Transverse colon (tissue), 4 donors: ENCODE results near the gene OXNAD1. TPM values are rescaled to one million over a fixed set of nuclear protein-coding genes. Genes with fewer than 3 reads are reported as not detected.

Experiments used
- DNase-seq: peaks from one replicate; pipeline ENCODE4 v3.0.0-alpha.2; 2019
- H3K27ac ChIP-seq, 4 donors: fragments of 200-600 bp; sonication (generic); 2 replicates each; pipeline ENCODE4 v1.5.1; 2016 to 2018; ENCODE audit warnings: inconsistent platforms in 4 of 4
- H3K27me3 ChIP-seq: fragments of 200-600 bp; sonication (generic); 2 replicates; pipeline ENCODE4 v1.5.1; 2017; ENCODE audit warnings: inconsistent platforms
- H3K36me3 ChIP-seq, 4 donors: fragments of 200-600 bp; sonication (generic); 2 replicates each; pipeline ENCODE4 v1.5.1; 2017 to 2019; ENCODE audit warnings: inconsistent platforms in 4 of 4
- H3K4me1 ChIP-seq, 4 donors: fragments of 200-600 bp; sonication (generic); 2 replicates each; pipeline ENCODE4 v1.5.1; 2017 to 2020; ENCODE audit warnings: inconsistent platforms in 4 of 4
- H3K4me3 ChIP-seq, 4 donors: fragments of 200-600 bp; sonication (generic); 1 replicate in 1 of 4; 2 replicates in 3 of 4; pipeline versions ENCODE4 v1.5.1 to v1.6.1; 2017 to 2019; ENCODE audit warnings: inconsistent platforms in 4 of 4
- H3K9me3 ChIP-seq, 2 donors: fragments of 200-600 bp; sonication (generic); 2 replicates each; pipeline ENCODE4 v1.5.1; 2017 to 2019; ENCODE audit warnings: inconsistent platforms in 2 of 2
- EP300 ChIP-seq: sonication (generic); formaldehyde crosslinking; IDR thresholded peaks from one replicate; pipeline ENCODE4 v1.6.1; 2017; ENCODE audit warnings: antibody characterized with exemption, low read depth
- POLR2A ChIP-seq: fragments of 450-650 bp; IDR thresholded peaks from one replicate; pipeline ENCODE4 v1.6.1; 2016; ENCODE audit warnings: antibody characterized with exemption, mild to moderate bottlenecking, moderate library complexity
- POLR2AphosphoS5 ChIP-seq, 3 donors: sonication (generic); formaldehyde crosslinking; IDR thresholded peaks; one replicate each; pipeline ENCODE4 v1.6.1; 2016; ENCODE audit warnings: antibody characterized with exemption in 3 of 3
- whole genome bisulfite sequencing, 2 donors: methylation state at CpG; one replicate each; pipeline ENCODE4 v1.1.5; 2018; ENCODE audit warnings: low coverage in 1 of 2; 5-methylcytosine and 5-hydroxymethylcytosine counted together
- in situ Hi-C, 4 donors: fragments of 200-750 bp; cut with MboI; loops; one replicate each; pipeline versions ENCODE4 v1.15.0 to v1.15.1; 2017; ENCODE audit warnings: low sequenced_read_pairs in 3 of 4, low pct_ligation_motif_present in 1 of 4, low pct_unique_long_range_greater_than_20kb in 1 of 4
- intact Hi-C: fragments of 100-400 bp; cut with DNase I; formaldehyde crosslinking; loops from one replicate; pipeline ENCODE4 v1.15.1; 2023; ENCODE audit warnings: low total_unique reads
- total RNA-seq, 4 donors: library from RNA; depleted of rRNA; stranded (reverse); fragments of >200 nt; gene quantifications; one replicate each; pipeline ENCODE4 v1.1.0, GENCODE V29; 2016
- TF ChIP-seq, protein P1 (sequence below), 5 experiments: fragments of 200-600 bp in 3 of 5; fragments of 450-650 bp in 2 of 5; sonication (generic) in 3 of 5; IDR thresholded peaks; 1 replicate in 2 of 5; 2 replicates in 3 of 5; pipeline ENCODE4 v1.5.1; 2016 to 2017; ENCODE audit warnings: antibody characterized with exemption in 5 of 5, inconsistent platforms in 3 of 5, mild to moderate bottlenecking in 2 of 5, moderate library complexity in 1 of 5

Gene OXNAD1
- total RNA-seq, 4 donors from 2014 or later, result 20.6 to 91.1 (median 40.0) TPM

DNA sequence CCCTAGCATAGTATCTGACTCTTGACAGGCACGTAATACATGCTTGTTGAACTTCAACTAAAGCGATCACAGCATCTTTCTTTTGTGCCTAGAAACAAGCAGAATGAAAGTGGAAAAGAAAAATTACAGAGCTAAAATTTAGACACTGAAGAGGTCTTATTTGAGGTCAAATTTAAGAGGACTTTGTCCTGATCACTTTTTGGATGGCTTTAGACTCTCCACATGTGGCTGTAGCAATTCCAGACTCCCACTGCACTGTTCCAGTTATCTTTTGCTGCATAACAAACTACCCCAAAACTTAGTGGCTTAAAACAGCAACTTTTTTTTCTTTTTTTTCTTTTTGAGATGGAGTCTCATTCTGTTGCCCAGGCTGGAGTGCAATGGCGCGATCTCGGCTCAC lies 23.8 kb upstream of the OXNAD1 start:
- no peak for TF ChIP-seq POLR2AphosphoS5 (IDR thresholded peaks at IDR 0.05)
- TF ChIP-seq, protein P1, sequence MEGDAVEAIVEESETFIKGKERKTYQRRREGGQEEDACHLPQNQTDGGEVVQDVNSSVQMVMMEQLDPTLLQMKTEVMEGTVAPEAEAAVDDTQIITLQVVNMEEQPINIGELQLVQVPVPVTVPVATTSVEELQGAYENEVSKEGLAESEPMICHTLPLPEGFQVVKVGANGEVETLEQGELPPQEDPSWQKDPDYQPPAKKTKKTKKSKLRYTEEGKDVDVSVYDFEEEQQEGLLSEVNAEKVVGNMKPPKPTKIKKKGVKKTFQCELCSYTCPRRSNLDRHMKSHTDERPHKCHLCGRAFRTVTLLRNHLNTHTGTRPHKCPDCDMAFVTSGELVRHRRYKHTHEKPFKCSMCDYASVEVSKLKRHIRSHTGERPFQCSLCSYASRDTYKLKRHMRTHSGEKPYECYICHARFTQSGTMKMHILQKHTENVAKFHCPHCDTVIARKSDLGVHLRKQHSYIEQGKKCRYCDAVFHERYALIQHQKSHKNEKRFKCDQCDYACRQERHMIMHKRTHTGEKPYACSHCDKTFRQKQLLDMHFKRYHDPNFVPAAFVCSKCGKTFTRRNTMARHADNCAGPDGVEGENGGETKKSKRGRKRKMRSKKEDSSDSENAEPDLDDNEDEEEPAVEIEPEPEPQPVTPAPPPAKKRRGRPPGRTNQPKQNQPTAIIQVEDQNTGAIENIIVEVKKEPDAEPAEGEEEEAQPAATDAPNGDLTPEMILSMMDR (IDR thresholded peaks at IDR 0.05), result no peak
- TF ChIP-seq EP300, result no peak
- no peak for TF ChIP-seq POLR2A
- DNase-seq, result no peak
- in situ Hi-C loops, result loop anchor here in 3 of 4 donors (10.0 to 25.0 kb wide), 4 partner anchors 186 to 429 kb away; no protein-coding TSS in a partner anchor
- H3K27ac ChIP-seq, result no peak overlapping the region
- no peaks in the 10 kb centered on the region for H3K36me3 ChIP-seq
- H3K27me3 ChIP-seq, result no peaks in the 10 kb centered on the region
- H3K4me1 ChIP-seq, result no peaks in the 10 kb centered on the region
- no peaks in the 10 kb centered on the region for H3K9me3 ChIP-seq
- intact Hi-C loops, result no loop called here
- 95 to 100% methylated on average over 5 of the region's 5 CpGs for WGBS, 2 donors
- H3K4me3 ChIP-seq, result no peak overlapping the region

DNA sequence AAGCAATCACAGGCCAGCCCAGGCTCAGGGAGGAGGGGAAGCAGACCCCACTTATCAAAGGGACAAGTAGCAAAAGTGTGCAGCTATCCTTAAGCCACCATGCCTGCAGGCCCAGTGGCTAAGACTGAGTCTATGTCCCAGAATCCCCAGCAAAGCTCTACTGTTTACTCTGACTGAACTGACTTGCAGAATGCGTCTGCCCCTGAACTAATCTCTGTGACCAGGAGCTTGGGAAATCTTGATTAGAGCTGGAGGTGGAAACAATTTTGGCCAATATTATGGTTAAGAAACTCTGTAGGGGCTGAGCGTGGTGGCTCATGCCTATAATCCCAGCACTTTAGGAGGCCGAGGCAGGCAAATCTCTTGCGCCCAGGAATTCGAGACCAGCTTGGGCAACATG lies 22.8 kb upstream of the OXNAD1 start:
- Histone ChIP-seq H3K9me3 (no peaks in the 10 kb centered on the region), H3K4me1 (peaks cover 0 to 2% (median 0%) of the 10 kb centered on the region in 4 donors), H3K27ac (no peak overlapping the region), H3K36me3 (no peaks in the 10 kb centered on the region), H3K27me3 (no peaks in the 10 kb centered on the region), H3K4me3 (no peak overlapping the region)
- WGBS, 2 donors, result 96 to 100% methylated on average over 2 to 5 of the region's 5 CpGs
- no peak for DNase-seq
- in situ Hi-C loops (loop anchor here in 3 of 4 donors (10.0 to 25.0 kb wide), 4 partner anchors 187 to 430 kb away; no protein-coding TSS in a partner anchor), intact Hi-C loops (no loop called here)
- TF ChIP-seq POLR2AphosphoS5 (IDR thresholded peaks at IDR 0.05) (no peak), POLR2A (no peak), EP300 (no peak)
- TF ChIP-seq, protein P1 (IDR thresholded peaks at IDR 0.05), result no peak

DNA sequence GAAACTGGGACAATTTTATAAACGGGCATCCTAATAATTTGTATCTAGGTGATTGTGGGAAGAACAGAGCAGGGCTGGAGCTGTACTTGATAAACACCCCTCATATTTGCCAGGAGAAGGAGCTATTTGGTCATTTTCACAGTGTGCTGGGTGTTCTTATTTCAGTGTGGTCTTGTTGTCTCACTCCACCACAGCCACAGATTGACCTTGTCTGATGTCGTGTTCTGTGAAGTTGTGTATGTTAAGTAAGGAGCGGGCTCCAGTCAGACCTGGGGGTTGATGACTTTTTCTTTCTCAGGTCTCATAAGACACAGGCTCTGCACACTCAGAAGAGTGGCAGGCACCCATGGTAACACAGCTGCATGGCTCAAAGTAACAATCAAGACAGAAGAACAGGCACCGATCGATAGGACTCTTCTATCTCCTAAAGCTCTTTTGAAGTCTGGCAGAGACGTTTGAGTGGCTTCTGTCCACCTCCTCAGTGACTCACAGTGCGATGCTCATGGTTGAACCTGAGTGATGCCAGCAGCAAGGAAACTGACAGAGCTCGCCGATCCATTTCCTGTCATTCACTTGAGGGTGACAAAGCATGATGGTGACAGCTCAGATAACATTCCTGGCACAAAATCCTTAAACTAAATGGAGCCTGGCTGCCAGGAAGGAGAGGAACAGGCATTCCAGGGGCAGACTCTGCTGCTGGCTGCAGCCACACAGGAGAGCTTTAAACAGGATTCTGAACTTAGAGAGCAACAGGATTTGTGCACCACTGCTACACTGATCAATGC lies 21.1 kb upstream of the OXNAD1 start:
- 73% methylated on average over 3 to 9 of the region's 9 CpGs for WGBS, 2 donors
- Histone ChIP-seq H3K4me3 (no peak overlapping the region), H3K27me3 (no peaks in the 10 kb centered on the region), H3K36me3 (no peaks in the 10 kb centered on the region), H3K9me3 (no peaks in the 10 kb centered on the region), H3K27ac (no peak overlapping the region), H3K4me1 (peaks cover 0 to 8% (median 0%) of the 10 kb centered on the region in 4 donors)
- in situ Hi-C loops (loop anchor here in 3 of 4 donors (10.0 to 25.0 kb wide), 4 partner anchors 189 to 432 kb away; no protein-coding TSS in a partner anchor), intact Hi-C loops (no loop called here)
- no peak for DNase-seq
- TF ChIP-seq EP300, result no peak
- TF ChIP-seq POLR2A, result no peak
- TF ChIP-seq POLR2AphosphoS5 (IDR thresholded peaks at IDR 0.05), result no peak
- TF ChIP-seq, protein P1 (IDR thresholded peaks at IDR 0.05), result no peak

DNA sequence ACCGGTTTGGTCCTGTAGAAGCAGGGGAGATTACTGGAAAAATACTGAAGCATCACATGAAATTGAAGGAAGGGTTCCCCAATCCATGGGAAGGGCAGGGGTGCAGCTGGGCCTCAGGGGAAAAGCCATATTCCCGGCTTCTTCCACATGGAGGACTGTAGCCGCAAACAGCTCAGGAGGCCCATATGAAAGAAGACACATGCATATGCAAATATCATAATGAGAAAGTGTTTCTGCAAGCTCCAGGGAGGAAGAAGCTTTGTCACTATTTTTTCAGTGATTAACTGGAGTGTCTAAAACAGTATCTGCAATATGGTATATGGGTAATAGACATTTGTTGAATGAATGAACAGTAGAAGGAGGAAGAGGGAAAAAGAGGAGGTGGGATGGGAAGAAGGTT lies 19.4 kb upstream of the OXNAD1 start:
- intact Hi-C loops (loop anchor here (1.0 to 5.0 kb wide), 3 partner anchors 31 to 433 kb away; no protein-coding TSS in a partner anchor), in situ Hi-C loops (loop anchor here in 3 of 4 donors (10.0 to 25.0 kb wide), 4 partner anchors 191 to 433 kb away; no protein-coding TSS in a partner anchor)
- Histone ChIP-seq H3K9me3 (no peaks in the 10 kb centered on the region), H3K4me1 (peaks cover 0 to 8% (median 0%) of the 10 kb centered on the region in 4 donors), H3K4me3 (no peak overlapping the region), H3K27ac (no peak overlapping the region), H3K36me3 (no peaks in the 10 kb centered on the region), H3K27me3 (no peaks in the 10 kb centered on the region)
- TF ChIP-seq POLR2A, result no peak
- no peak for TF ChIP-seq POLR2AphosphoS5 (IDR thresholded peaks at IDR 0.05)
- WGBS, 2 donors, result 89 to 100% methylated on average over 1 to 3 of the region's 3 CpGs
- DNase-seq, result no peak
